GM12891 (cell line): ENCODE measurements around the gene LRP1B.

Experiments used
- PAX5 ChIP-seq: IDR thresholded peaks from 2 replicates; pipeline ENCODE4 v1.6.1; 2011; ENCODE audit warnings: low read length, moderate library complexity, mild to moderate bottlenecking; ENCODE audit not compliant: insufficient read depth, severe bottlenecking
- POLR2A ChIP-seq: IDR thresholded peaks from 2 replicates; pipeline ENCODE4 v1.6.1; 2011; ENCODE audit warnings: low read depth, low read length, control low read depth
- POLR2AphosphoS5 ChIP-seq: IDR thresholded peaks from 2 replicates; pipeline ENCODE4 v1.6.1; 2011; ENCODE audit warnings: low read depth, low read length, control low read depth
- POU2F2 ChIP-seq: IDR thresholded peaks from 2 replicates; pipeline ENCODE4 v1.6.1; 2011; ENCODE audit warnings: low read depth, mild to moderate bottlenecking, control low read depth, low read length, moderate library complexity
- SPI1 ChIP-seq: IDR thresholded peaks from 2 replicates; pipeline ENCODE4 v1.6.1; 2011; ENCODE audit warnings: low read depth, low read length, control low read depth
- TAF1 ChIP-seq: IDR thresholded peaks from 2 replicates; pipeline ENCODE4 v1.6.1; 2011; ENCODE audit warnings: low read depth, low read length, control low read depth

GRCh38 chr2:140472676-140473075 lies 1658.1 kb downstream of the LRP1B start:
- TF ChIP-seq POLR2A (no peak), TAF1 (no peak), POLR2AphosphoS5 (no peak), PAX5 (no peak), SPI1 (no peak), POU2F2 (no peak)
